Measurements from ENCODE around the gene SETBP1. TPM values are rescaled to one million over a fixed set of nuclear protein-coding genes. Genes with fewer than 3 reads are reported as not detected.
A peak's percentile ranks its signal among the peaks of the same experiment; 100 is the strongest.

SETBP1 gene
- total and polyA plus RNA-seq, 8 donors: 1.4 to 66.5 (median 20.1) TPM

GRCh38 chr18:44696892-44697291 lies 16.2 kb downstream of the SETBP1 start:
- DNase-seq: peak in 1 of 2 donors; percentile 52
- Histone ChIP-seq H3K4me1 (peaks cover 32 to 82% (median 60%) of the 10 kb centered on the region in 4 donors), H3K27ac (peak overlapping the region in 4 of 5 donors; percentile 3 to 70 (median 22)), H3K36me3 (no peaks in the 10 kb centered on the region), H3K9me3 (no peaks in the 10 kb centered on the region), H3K4me3 (peak overlapping the region; percentile 2 to 28 (median 10)), H3K27me3 (no peaks in the 10 kb centered on the region)
- intact Hi-C loops (cut with DNase I; ENCODE audit: low total_unique reads): no loop called here
- no peak for TF ChIP-seq EP300 (IDR thresholded peaks at IDR 0.05)
- TF ChIP-seq POLR2AphosphoS5 (IDR thresholded peaks at IDR 0.05): peak in 2 of 3 donors; percentile 9 to 50
- 33 to 50% (median 40%) methylated on average over 9 of the region's 9 CpGs for WGBS, 5 donors

DNA sequence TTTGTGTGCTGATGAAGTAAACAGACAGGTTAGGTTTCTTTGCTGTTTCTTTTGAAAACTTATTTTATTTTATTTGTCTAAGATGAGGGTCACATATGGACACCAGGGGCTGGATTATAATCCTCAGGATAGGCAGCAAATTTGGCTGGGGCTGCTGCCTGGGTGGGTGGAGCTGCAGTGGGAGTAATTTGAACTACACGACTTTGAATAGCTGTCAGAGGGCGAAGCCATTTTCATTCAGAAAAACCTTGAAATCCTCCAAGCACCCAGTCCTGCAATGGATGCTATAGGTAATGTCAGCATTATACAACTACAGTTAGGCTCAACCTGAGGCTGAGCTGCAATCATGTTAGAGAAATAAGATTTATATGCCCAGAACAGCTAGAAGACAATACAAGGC lies 16.6 kb downstream of the SETBP1 start:
- peak overlapping the region; percentile 2 to 28 (median 10) for H3K4me3 ChIP-seq
- WGBS, 5 donors: 54 to 66% (median 58%) methylated on average over 2 of the region's 2 CpGs
- peak overlapping the region; percentile 0 to 70 (median 11) for H3K27ac ChIP-seq
- H3K9me3 ChIP-seq: no peaks in the 10 kb centered on the region
- H3K27me3 ChIP-seq: no peaks in the 10 kb centered on the region
- DNase-seq: no peak
- intact Hi-C loops (cut with DNase I; ENCODE audit: low total_unique reads): no loop called here
- TF ChIP-seq POLR2AphosphoS5 (IDR thresholded peaks at IDR 0.05): no peak
- TF ChIP-seq, protein P1, sequence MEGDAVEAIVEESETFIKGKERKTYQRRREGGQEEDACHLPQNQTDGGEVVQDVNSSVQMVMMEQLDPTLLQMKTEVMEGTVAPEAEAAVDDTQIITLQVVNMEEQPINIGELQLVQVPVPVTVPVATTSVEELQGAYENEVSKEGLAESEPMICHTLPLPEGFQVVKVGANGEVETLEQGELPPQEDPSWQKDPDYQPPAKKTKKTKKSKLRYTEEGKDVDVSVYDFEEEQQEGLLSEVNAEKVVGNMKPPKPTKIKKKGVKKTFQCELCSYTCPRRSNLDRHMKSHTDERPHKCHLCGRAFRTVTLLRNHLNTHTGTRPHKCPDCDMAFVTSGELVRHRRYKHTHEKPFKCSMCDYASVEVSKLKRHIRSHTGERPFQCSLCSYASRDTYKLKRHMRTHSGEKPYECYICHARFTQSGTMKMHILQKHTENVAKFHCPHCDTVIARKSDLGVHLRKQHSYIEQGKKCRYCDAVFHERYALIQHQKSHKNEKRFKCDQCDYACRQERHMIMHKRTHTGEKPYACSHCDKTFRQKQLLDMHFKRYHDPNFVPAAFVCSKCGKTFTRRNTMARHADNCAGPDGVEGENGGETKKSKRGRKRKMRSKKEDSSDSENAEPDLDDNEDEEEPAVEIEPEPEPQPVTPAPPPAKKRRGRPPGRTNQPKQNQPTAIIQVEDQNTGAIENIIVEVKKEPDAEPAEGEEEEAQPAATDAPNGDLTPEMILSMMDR (IDR thresholded peaks at IDR 0.05): no peak
- TF ChIP-seq POLR2A (IDR thresholded peaks at IDR 0.05): no peak
- TF ChIP-seq EP300 (IDR thresholded peaks at IDR 0.05): no peak
- no peaks in the 10 kb centered on the region for H3K36me3 ChIP-seq
- peaks cover 31 to 82% (median 57%) of the 10 kb centered on the region in 4 donors for H3K4me1 ChIP-seq

DNA sequence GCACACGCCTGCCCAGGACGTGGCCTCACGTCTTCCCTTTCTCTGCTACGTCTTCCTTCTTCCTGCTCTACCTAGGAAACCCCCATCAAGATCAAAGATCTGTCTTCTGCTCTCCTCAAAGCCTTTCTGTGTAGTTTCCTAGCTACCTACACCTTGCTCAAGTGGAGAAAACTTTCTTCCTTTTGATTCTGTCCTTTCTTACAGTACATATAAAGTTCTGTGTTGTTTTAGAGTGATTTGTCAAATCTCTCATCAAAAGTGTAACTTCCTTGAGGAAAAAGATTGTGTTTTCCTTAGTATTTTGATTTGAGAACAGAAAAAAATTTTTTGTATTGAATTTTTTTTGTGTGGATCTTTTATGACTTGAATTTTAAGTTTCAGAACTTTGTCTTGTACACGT lies 17.8 kb downstream of the SETBP1 start:
- H3K4me3 ChIP-seq: no peak overlapping the region
- no peaks in the 10 kb centered on the region for H3K27me3 ChIP-seq
- H3K9me3 ChIP-seq: no peaks in the 10 kb centered on the region
- peaks cover 31 to 72% (median 52%) of the 10 kb centered on the region in 4 donors for H3K4me1 ChIP-seq
- H3K36me3 ChIP-seq: no peaks in the 10 kb centered on the region
- WGBS, 5 donors: 90 to 95% (median 94%) methylated on average over 5 of the region's 5 CpGs
- TF ChIP-seq, protein P1 (IDR thresholded peaks at IDR 0.05): no peak
- TF ChIP-seq POLR2AphosphoS5 (IDR thresholded peaks at IDR 0.05) (no peak), POLR2A (IDR thresholded peaks at IDR 0.05) (no peak), EP300 (IDR thresholded peaks at IDR 0.05) (no peak)
- DNase-seq: no peak
- intact Hi-C loops (cut with DNase I; ENCODE audit: low total_unique reads): no loop called here
- peak overlapping the region in 2 of 5 donors; percentile 22 to 77 for H3K27ac ChIP-seq

GRCh38 chr18:44699572-44700261 lies 19.0 kb downstream of the SETBP1 start:
- intact Hi-C loops (cut with DNase I; ENCODE audit: low total_unique reads): no loop called here
- H3K36me3 ChIP-seq: no peaks in the 10 kb centered on the region
- no peaks in the 10 kb centered on the region for H3K27me3 ChIP-seq
- H3K9me3 ChIP-seq: no peaks in the 10 kb centered on the region
- no peak overlapping the region for H3K4me3 ChIP-seq
- TF ChIP-seq EP300 (IDR thresholded peaks at IDR 0.05): no peak
- TF ChIP-seq POLR2AphosphoS5 (IDR thresholded peaks at IDR 0.05): no peak
- TF ChIP-seq, protein P1 (IDR thresholded peaks at IDR 0.05): no peak
- no peak for TF ChIP-seq POLR2A (IDR thresholded peaks at IDR 0.05)
- peak in 1 of 2 donors; percentile 37 for DNase-seq
- H3K27ac ChIP-seq: peak overlapping the region in 4 of 5 donors; percentile 61 to 77 (median 70)
- peaks cover 32 to 78% (median 59%) of the 10 kb centered on the region in 4 donors for H3K4me1 ChIP-seq
- 57 to 76% (median 61%) methylated on average over 10 of the region's 10 CpGs for WGBS, 5 donors

GRCh38 chr18:44700652-44701051 lies 20.0 kb downstream of the SETBP1 start:
- H3K4me1 ChIP-seq: peaks cover 28 to 74% (median 55%) of the 10 kb centered on the region in 4 donors
- WGBS, 5 donors: 19 to 36% (median 30%) methylated on average over 5 of the region's 5 CpGs
- peak; percentile 40 to 69 for DNase-seq
- H3K27me3 ChIP-seq: no peaks in the 10 kb centered on the region
- no peaks in the 10 kb centered on the region for H3K9me3 ChIP-seq
- H3K27ac ChIP-seq: peak overlapping the region in 4 of 5 donors; percentile 61 to 77 (median 70)
- intact Hi-C loops (cut with DNase I; ENCODE audit: low total_unique reads): no loop called here
- no peaks in the 10 kb centered on the region for H3K36me3 ChIP-seq
- no peak for TF ChIP-seq EP300 (IDR thresholded peaks at IDR 0.05)
- TF ChIP-seq POLR2AphosphoS5 (IDR thresholded peaks at IDR 0.05): peak in 2 of 3 donors; percentile 2 to 32
- TF ChIP-seq POLR2A (IDR thresholded peaks at IDR 0.05): no peak
- H3K4me3 ChIP-seq: no peak overlapping the region

Measured in stomach (tissue), 9 donors.